Endothelial cell (in vitro differentiated cells): ENCODE results near the gene HAPLN3. TPM values are rescaled to one million over a fixed set of nuclear protein-coding genes. Genes with fewer than 3 reads are reported as not detected.

Experiments used
- DNase-seq: peaks from one replicate; pipeline ENCODE4 v3.0.0; 2021; ENCODE audit warnings: low spot score
- H3K27ac Mint-ChIP-seq: one replicate; pipeline ENCODE4 v1.8.0; 2021; ENCODE audit warnings: mixed read lengths, inconsistent platforms; ENCODE audit not compliant: unreplicated experiment
- H3K27me3 Mint-ChIP-seq: one replicate; pipeline ENCODE4 v1.8.0; 2021; ENCODE audit warnings: mild to moderate bottlenecking, moderate library complexity, mixed read lengths, inconsistent platforms; ENCODE audit not compliant: unreplicated experiment
- H3K36me3 Mint-ChIP-seq: one replicate; pipeline ENCODE4 v1.8.0; 2021; ENCODE audit warnings: mild to moderate bottlenecking, low read depth, mixed read lengths, inconsistent platforms; ENCODE audit not compliant: unreplicated experiment
- H3K4me1 Mint-ChIP-seq: one replicate; pipeline ENCODE4 v1.8.0; 2021; ENCODE audit warnings: mild to moderate bottlenecking, mixed read lengths, inconsistent platforms; ENCODE audit not compliant: unreplicated experiment
- H3K4me3 Mint-ChIP-seq: one replicate; pipeline ENCODE4 v1.8.0; 2021; ENCODE audit warnings: mild to moderate bottlenecking, mixed read lengths, inconsistent platforms; ENCODE audit not compliant: unreplicated experiment
- H3K9me3 Mint-ChIP-seq: one replicate; pipeline ENCODE4 v1.8.0; 2021; ENCODE audit warnings: mixed read lengths, inconsistent platforms; ENCODE audit not compliant: unreplicated experiment
- CTCF ChIP-seq: fragments of 200-600 bp; sonication (generic); IDR thresholded peaks from one replicate; pipeline ENCODE4 v1.5.0; 2021; ENCODE audit warnings: antibody characterized with exemption; ENCODE audit not compliant: unreplicated experiment
- total RNA-seq: library from RNA; stranded (reverse); fragmentation: NEBNext Ultra II Directional; extraction: Animal tissue kit (Norgen Biotek cat#: 25700); gene quantifications from one replicate; pipeline ENCODE4 v1.2.1, GENCODE V29; 2021; ENCODE audit not compliant: unreplicated experiment

Gene HAPLN3
- total RNA-seq, 1 donor from 2014 or later = 137 TPM

GRCh38 chr15:88832820-88833730 is 62.3 kb downstream of the HAPLN3 start:
- DNase-seq = no peak
- Mint-ChIP-seq H3K4me1 (no peaks in the 10 kb centered on the region), H3K27me3 (peaks cover 11% of the 10 kb centered on the region), H3K36me3 (no peaks in the 10 kb centered on the region), H3K4me3 (no peak overlapping the region), H3K27ac (no peak overlapping the region), H3K9me3 (no peaks in the 10 kb centered on the region)
- no peak for TF ChIP-seq CTCF

GRCh38 chr15:88830016-88830415 is 65.3 kb downstream of the HAPLN3 start:
- Mint-ChIP-seq H3K36me3 (no peaks in the 10 kb centered on the region), H3K27me3 (peaks cover 10% of the 10 kb centered on the region), H3K4me1 (peaks cover 3% of the 10 kb centered on the region), H3K27ac (no peak overlapping the region), H3K4me3 (no peak overlapping the region), H3K9me3 (no peaks in the 10 kb centered on the region)
- DNase-seq = no peak
- no peak for TF ChIP-seq CTCF

- no peak for DNase-seq
- peaks cover 12% of the 10 kb centered on the region for H3K27me3 Mint-ChIP-seq
- no peak for TF ChIP-seq CTCF
- H3K9me3 Mint-ChIP-seq = no peaks in the 10 kb centered on the region
- H3K4me3 Mint-ChIP-seq = no peak overlapping the region
- H3K36me3 Mint-ChIP-seq = no peaks in the 10 kb centered on the region
- peaks cover 3% of the 10 kb centered on the region for H3K4me1 Mint-ChIP-seq
- H3K27ac Mint-ChIP-seq = no peak overlapping the region
Measured at GRCh38 chr15:88828791-88829190, 66.6 kb downstream of the HAPLN3 start.

Other genes with a start within 250 kb of the HAPLN3 start
- 0.03 TPM for gene ACAN, start 92.1 kb downstream of the HAPLN3 start, total RNA-seq
- 113 TPM for gene MFGE8, start 17.8 kb upstream of the HAPLN3 start, total RNA-seq
- 32.3 TPM for gene ABHD2, start 192.9 kb upstream of the HAPLN3 start, total RNA-seq